ENCODE results near the gene ZSWIM6. TPM values are rescaled to one million over a fixed set of nuclear protein-coding genes. Genes with fewer than 3 reads are reported as not detected.

ZSWIM6 gene
- total RNA-seq, 2 experiments from 2014 or later, result 4.4 TPM

- no peaks in the 10 kb centered on the region for H3K36me3 Mint-ChIP-seq (ENCODE audit: low read depth)
- CTCF ChIA-PET, result interaction anchor here (1.2 kb wide), 2 partner anchors 13 to 626 kb away, joined by 3 to 4 read pairs; no protein-coding TSS in a partner anchor
- POLR2A ChIA-PET, result no interaction called here
- no peak overlapping the region for H3K27ac Mint-ChIP-seq
- peaks cover 8% of the 10 kb centered on the region for H3K27me3 Mint-ChIP-seq
- DNase-seq (no peak), ATAC-seq (no peak)
- H3K9me3 Mint-ChIP-seq, result no peaks in the 10 kb centered on the region
- H3K4me1 Mint-ChIP-seq (ENCODE audit: low read depth), result no peaks in the 10 kb centered on the region
- TF ChIP-seq CTCF (IDR thresholded peaks at IDR 0.05), result no peak
- intact Hi-C loops (cut with micrococcal nuclease), result no loop called here
- no peak overlapping the region for H3K4me3 Mint-ChIP-seq
These were observed 254.3 kb downstream of the ZSWIM6 start for GRCh38 chr5:61586096-61587084.

GRCh38 chr5:61587125-61587524 is 255.1 kb downstream of the ZSWIM6 start:
- H3K9me3 Mint-ChIP-seq, result no peaks in the 10 kb centered on the region
- CTCF ChIA-PET, result interaction anchor here (1.2 kb wide), 1 partner anchor 627 kb away, joined by 3 read pairs; no protein-coding TSS in a partner anchor
- H3K27ac Mint-ChIP-seq, result no peak overlapping the region
- intact Hi-C loops (cut with micrococcal nuclease), result no loop called here
- H3K36me3 Mint-ChIP-seq (ENCODE audit: low read depth), result no peaks in the 10 kb centered on the region
- TF ChIP-seq CTCF (IDR thresholded peaks at IDR 0.05), result no peak
- POLR2A ChIA-PET, result no interaction called here
- no peak for ATAC-seq
- no peak overlapping the region for H3K4me3 Mint-ChIP-seq
- DNase-seq, result no peak
- H3K4me1 Mint-ChIP-seq (ENCODE audit: low read depth), result no peaks in the 10 kb centered on the region
- peaks cover 8% of the 10 kb centered on the region for H3K27me3 Mint-ChIP-seq

GRCh38 chr5:61588216-61588615 is 256.2 kb downstream of the ZSWIM6 start:
- ATAC-seq, result no peak
- POLR2A ChIA-PET, result no interaction called here
- no peaks in the 10 kb centered on the region for H3K36me3 Mint-ChIP-seq (ENCODE audit: low read depth)
- CTCF ChIA-PET, result no interaction called here
- no peak overlapping the region for H3K27ac Mint-ChIP-seq
- no peak for DNase-seq
- H3K4me3 Mint-ChIP-seq, result no peak overlapping the region
- intact Hi-C loops (cut with micrococcal nuclease), result no loop called here
- no peak for TF ChIP-seq CTCF (IDR thresholded peaks at IDR 0.05)
- no peaks in the 10 kb centered on the region for H3K9me3 Mint-ChIP-seq
- peaks cover 6% of the 10 kb centered on the region for H3K27me3 Mint-ChIP-seq
- H3K4me1 Mint-ChIP-seq (ENCODE audit: low read depth), result no peaks in the 10 kb centered on the region

GRCh38 chr5:61589946-61590345 is 257.9 kb downstream of the ZSWIM6 start:
- no peaks in the 10 kb centered on the region for H3K4me1 Mint-ChIP-seq (ENCODE audit: low read depth)
- POLR2A ChIA-PET, result no interaction called here
- no peak overlapping the region for H3K27ac Mint-ChIP-seq
- no peaks in the 10 kb centered on the region for H3K9me3 Mint-ChIP-seq
- no peak overlapping the region for H3K4me3 Mint-ChIP-seq
- TF ChIP-seq CTCF (IDR thresholded peaks at IDR 0.05), result no peak
- DNase-seq, result no peak
- peaks cover 3% of the 10 kb centered on the region for H3K27me3 Mint-ChIP-seq
- intact Hi-C loops (cut with micrococcal nuclease), result no loop called here
- ATAC-seq, result no peak
- CTCF ChIA-PET, result no interaction called here
- no peaks in the 10 kb centered on the region for H3K36me3 Mint-ChIP-seq (ENCODE audit: low read depth)

- intact Hi-C loops (cut with micrococcal nuclease), result no loop called here
- ChIA-PET CTCF (no interaction called here), POLR2A (no interaction called here)
- no peak for TF ChIP-seq CTCF (IDR thresholded peaks at IDR 0.05)
- Mint-ChIP-seq H3K27me3 (peaks cover 3% of the 10 kb centered on the region), H3K4me3 (no peak overlapping the region), H3K27ac (no peak overlapping the region), H3K9me3 (no peaks in the 10 kb centered on the region), H3K4me1 (ENCODE audit: low read depth) (no peaks in the 10 kb centered on the region), H3K36me3 (ENCODE audit: low read depth) (no peaks in the 10 kb centered on the region)
- ATAC-seq, result no peak
- DNase-seq, result no peak
These were observed 258.4 kb downstream of the ZSWIM6 start for GRCh38 chr5:61590473-61590872.
